ENCODE data around the gene LTB.

DNA sequence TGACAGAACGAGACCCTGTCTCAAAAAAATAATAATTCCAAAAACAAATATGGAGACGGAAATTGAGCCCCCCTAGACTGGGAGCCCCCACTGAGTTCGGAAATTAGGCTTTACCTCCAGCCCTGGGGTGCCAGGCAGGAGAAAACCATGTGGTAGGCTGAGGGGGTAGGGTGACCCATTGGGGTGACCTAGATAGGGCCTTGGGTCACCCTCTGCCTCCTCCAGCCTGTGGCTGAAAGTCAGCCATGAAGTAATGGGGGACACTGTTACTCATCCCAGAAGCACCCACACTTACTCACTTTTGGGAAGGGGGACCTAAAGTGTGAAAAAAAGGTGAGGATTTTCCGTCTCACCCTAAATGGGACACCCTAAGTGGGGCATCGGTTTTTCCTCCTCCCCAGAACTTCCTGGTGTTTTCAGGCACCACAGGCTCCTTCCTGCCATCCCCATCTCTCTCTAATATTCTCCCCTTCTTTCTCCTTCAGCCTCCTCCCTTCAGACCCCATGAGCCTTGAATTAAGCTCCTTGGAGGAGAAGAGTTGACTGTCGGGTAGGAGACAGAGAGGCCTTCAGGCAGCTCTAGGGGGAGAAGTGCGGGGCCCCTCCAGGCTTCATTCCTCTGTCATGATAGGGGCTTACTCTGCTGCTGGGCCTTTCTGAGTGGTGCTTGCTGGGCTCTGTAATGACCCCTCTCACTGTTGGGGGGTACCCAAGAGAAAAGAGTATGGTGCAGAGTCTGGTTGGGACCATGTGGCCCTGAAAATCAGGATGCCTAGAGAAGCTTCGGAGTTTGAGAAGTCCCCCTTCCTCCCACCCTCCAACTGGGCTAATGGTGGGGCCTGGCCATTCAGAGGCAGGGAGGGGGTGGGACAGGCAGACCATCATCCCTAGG, 2.4 kb downstream of the LTB start:
- TF ChIP-seq, protein P1, sequence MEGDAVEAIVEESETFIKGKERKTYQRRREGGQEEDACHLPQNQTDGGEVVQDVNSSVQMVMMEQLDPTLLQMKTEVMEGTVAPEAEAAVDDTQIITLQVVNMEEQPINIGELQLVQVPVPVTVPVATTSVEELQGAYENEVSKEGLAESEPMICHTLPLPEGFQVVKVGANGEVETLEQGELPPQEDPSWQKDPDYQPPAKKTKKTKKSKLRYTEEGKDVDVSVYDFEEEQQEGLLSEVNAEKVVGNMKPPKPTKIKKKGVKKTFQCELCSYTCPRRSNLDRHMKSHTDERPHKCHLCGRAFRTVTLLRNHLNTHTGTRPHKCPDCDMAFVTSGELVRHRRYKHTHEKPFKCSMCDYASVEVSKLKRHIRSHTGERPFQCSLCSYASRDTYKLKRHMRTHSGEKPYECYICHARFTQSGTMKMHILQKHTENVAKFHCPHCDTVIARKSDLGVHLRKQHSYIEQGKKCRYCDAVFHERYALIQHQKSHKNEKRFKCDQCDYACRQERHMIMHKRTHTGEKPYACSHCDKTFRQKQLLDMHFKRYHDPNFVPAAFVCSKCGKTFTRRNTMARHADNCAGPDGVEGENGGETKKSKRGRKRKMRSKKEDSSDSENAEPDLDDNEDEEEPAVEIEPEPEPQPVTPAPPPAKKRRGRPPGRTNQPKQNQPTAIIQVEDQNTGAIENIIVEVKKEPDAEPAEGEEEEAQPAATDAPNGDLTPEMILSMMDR (IDR thresholded peaks at IDR 0.05; ENCODE audit: low read length): no peak
- no peak for TF ChIP-seq EZH2 (IDR thresholded peaks at IDR 0.05; ENCODE audit: borderline replicate concordance, low read length)
